Natural killer cell (primary cell): Measurements from ENCODE around the gene F12. TPM values are rescaled to one million over a fixed set of nuclear protein-coding genes. Genes with fewer than 3 reads are reported as not detected.

Source experiments
- ATAC-seq, 3 donors: fragments of 150-1000 bp in 2 of 3; fragments of 200-7000 bp in 1 of 3; cut with Tn5 transposase; 1 replicate in 1 of 3; 2 replicates in 2 of 3; pipeline ENCODE4 v1.10.0; 2021; ENCODE audit warnings: mild to moderate bottlenecking in 2 of 3, moderate library complexity in 2 of 3
- DNase-seq, 2 donors: peaks; one replicate each; pipeline versions ENCODE4 v3.0.0 to v3.0.0-alpha.2; 2013 to 2021; ENCODE audit warnings: mixed read lengths in 1 of 2
- H3K27ac ChIP-seq: one replicate; pipeline ENCODE4 v1.5.1; 2013; ENCODE audit warnings: mild to moderate bottlenecking, low read length
- H3K27me3 ChIP-seq: one replicate; pipeline ENCODE4 v1.6.1; 2013; ENCODE audit warnings: low read length; ENCODE audit not compliant: control insufficient read depth, insufficient read depth
- H3K36me3 ChIP-seq: one replicate; pipeline ENCODE4 v1.6.1; 2013; ENCODE audit warnings: low read length; ENCODE audit not compliant: control insufficient read depth, insufficient read depth
- H3K4me1 ChIP-seq: one replicate; pipeline ENCODE4 v1.6.1; 2013; ENCODE audit warnings: low read length; ENCODE audit not compliant: control insufficient read depth, insufficient read depth
- H3K4me3 ChIP-seq: one replicate; pipeline ENCODE4 v1.5.1; 2013; ENCODE audit warnings: low read length
- H3K9me3 ChIP-seq: one replicate; pipeline ENCODE4 v1.6.1; 2013; ENCODE audit warnings: low read length; ENCODE audit not compliant: control insufficient read depth, insufficient read depth
- H3K27ac Mint-ChIP-seq, 2 donors: one replicate each; pipeline ENCODE4 v1.8.0; 2022; ENCODE audit warnings: mild to moderate bottlenecking in 2 of 2, mixed read lengths in 2 of 2, moderate library complexity in 1 of 2
- H3K27me3 Mint-ChIP-seq, 2 donors: one replicate each; pipeline ENCODE4 v1.8.0; 2022; ENCODE audit warnings: low read depth in 2 of 2, mixed read lengths in 2 of 2
- H3K36me3 Mint-ChIP-seq: one replicate; pipeline ENCODE4 v1.8.0; 2022; ENCODE audit warnings: mixed read lengths
- H3K4me1 Mint-ChIP-seq, 2 donors: one replicate each; pipeline ENCODE4 v1.8.0; 2022; ENCODE audit warnings: mixed read lengths in 2 of 2
- H3K4me3 Mint-ChIP-seq: one replicate; pipeline ENCODE4 v1.8.0; 2022; ENCODE audit warnings: mild to moderate bottlenecking, moderate library complexity, mixed read lengths
- H3K9me3 Mint-ChIP-seq, 2 donors: one replicate each; pipeline ENCODE4 v1.8.0; 2022; ENCODE audit warnings: mixed read lengths in 2 of 2
- CTCF ChIP-seq: fragments of 200-600 bp; IDR thresholded peaks from one replicate; pipeline ENCODE4 v1.8.0; 2022; ENCODE audit warnings: antibody characterized with exemption
- WGBS: methylation state at CpG from one replicate; pipeline ENCODE4 v1.1.7; 2013; ENCODE audit warnings: missing lambda C conversion rate; ENCODE audit not compliant: insufficient coverage; 5-methylcytosine and 5-hydroxymethylcytosine counted together
- intact Hi-C: fragments of 100-400 bp; cut with micrococcal nuclease; formaldehyde crosslinking; loops from one replicate; pipeline ENCODE4 v1.14.2; 2022
- total RNA-seq, 4 donors: library from RNA; stranded (reverse); fragments of 120-200 nt in 1 of 4; gene quantifications; one replicate each; pipeline versions ENCODE4 v1.2.3 to v1.2.4, GENCODE V29; 2013 to 2022

F12 gene
- total RNA-seq, 3 donors from 2014 or later (not counting 1 experiment from before 2014, with no cell fraction given): 0.66 to 1.7 (median 0.93) TPM

- DNase-seq (peak in 1 of 2 donors; percentile 65), ATAC-seq (peak in 1 of 3 donors; percentile 79)
- H3K27me3 ChIP-seq: no peaks in the 10 kb centered on the region
- no peak overlapping the region for H3K27ac ChIP-seq
- H3K4me1 Mint-ChIP-seq: peaks cover 22 to 46% of the 10 kb centered on the region in 2 donors
- H3K4me3 ChIP-seq: no peak overlapping the region
- no peaks in the 10 kb centered on the region for H3K9me3 ChIP-seq
- H3K4me1 ChIP-seq: peaks cover 52% of the 10 kb centered on the region
- peak overlapping the region; percentile 21 for H3K4me3 Mint-ChIP-seq
- H3K27ac Mint-ChIP-seq: peak overlapping the region; percentile 70 to 79
- H3K27me3 Mint-ChIP-seq: no peaks in the 10 kb centered on the region
- WGBS: 80% methylated on average over 5 of the region's 5 CpGs
- no peaks in the 10 kb centered on the region for H3K9me3 Mint-ChIP-seq
- intact Hi-C loops: no loop called here
- H3K36me3 Mint-ChIP-seq: no peaks in the 10 kb centered on the region
- TF ChIP-seq CTCF: peak; percentile 63
- peaks cover 71% of the 10 kb centered on the region for H3K36me3 ChIP-seq
Observed at GRCh38 chr5:177368869-177369644, 40.3 kb downstream of the F12 start.

- Histone ChIP-seq H3K36me3 (peaks cover 67% of the 10 kb centered on the region), H3K27ac (no peak overlapping the region), H3K4me1 (peaks cover 51% of the 10 kb centered on the region), H3K4me3 (no peak overlapping the region), H3K27me3 (no peaks in the 10 kb centered on the region), H3K9me3 (no peaks in the 10 kb centered on the region)
- no peaks in the 10 kb centered on the region for H3K36me3 Mint-ChIP-seq
- H3K4me1 Mint-ChIP-seq: peaks cover 22 to 50% of the 10 kb centered on the region in 2 donors
- no peaks in the 10 kb centered on the region for H3K27me3 Mint-ChIP-seq
- H3K9me3 Mint-ChIP-seq: no peaks in the 10 kb centered on the region
- DNase-seq (no peak), ATAC-seq (no peak)
- 96% methylated on average over 29 of the region's 29 CpGs for WGBS
- TF ChIP-seq CTCF: no peak
- intact Hi-C loops: no loop called here
- peak overlapping the region; percentile 70 to 79 for H3K27ac Mint-ChIP-seq
- H3K4me3 Mint-ChIP-seq: no peak overlapping the region
Observed at GRCh38 chr5:177367981-177368868, 41.1 kb downstream of the F12 start.

- Mint-ChIP-seq H3K27me3 (no peaks in the 10 kb centered on the region), H3K36me3 (no peaks in the 10 kb centered on the region), H3K27ac (no peak overlapping the region), H3K4me1 (peaks cover 24 to 51% of the 10 kb centered on the region in 2 donors), H3K4me3 (no peak overlapping the region), H3K9me3 (no peaks in the 10 kb centered on the region)
- H3K27ac ChIP-seq: no peak overlapping the region
- peaks cover 65% of the 10 kb centered on the region for H3K36me3 ChIP-seq
- peaks cover 50% of the 10 kb centered on the region for H3K4me1 ChIP-seq
- intact Hi-C loops: no loop called here
- WGBS: 96% methylated on average over 46 of the region's 46 CpGs
- no peaks in the 10 kb centered on the region for H3K27me3 ChIP-seq
- DNase-seq (no peak), ATAC-seq (no peak)
- no peak for TF ChIP-seq CTCF
- H3K9me3 ChIP-seq: no peaks in the 10 kb centered on the region
- no peak overlapping the region for H3K4me3 ChIP-seq
Observed at GRCh38 chr5:177367323-177367848, 42.0 kb downstream of the F12 start.
